WERI-Rb-1 (cell line): Measurements from ENCODE around the gene IFNAR1.
"Not testable (repeated sequence)": the region's sequence is repeated elsewhere in the genome, so short reads cannot be mapped to it uniquely, and the experiment has no call there.

Experiments used
- DNase-seq: peaks from one replicate; pipeline ENCODE4 v3.0.0-alpha.2; 2020
- H3K27ac ChIP-seq: fragments of 250-450 bp; sonication (Bioruptor Pico); 2 replicates; pipeline ENCODE4 v1.5.1; 2020; ENCODE audit warnings: mild to moderate bottlenecking, moderate library complexity
- H3K27me3 ChIP-seq: fragments of 250-450 bp; sonication (Bioruptor Pico); 2 replicates; pipeline ENCODE4 v1.5.1; 2021; ENCODE audit warnings: mild to moderate bottlenecking, low read depth, moderate library complexity; ENCODE audit not compliant: insufficient read depth, severe bottlenecking
- H3K36me3 ChIP-seq: fragments of 250-450 bp; sonication (Bioruptor Pico); 2 replicates; pipeline ENCODE4 v1.5.1; 2020; ENCODE audit warnings: mild to moderate bottlenecking, moderate library complexity
- H3K4me3 ChIP-seq: 2 replicates; pipeline ENCODE4 v1.5.1; 2011; ENCODE audit warnings: low read depth, mild to moderate bottlenecking, control low read depth, low read length
- H3K9me3 ChIP-seq: fragments of 250-450 bp; sonication (Bioruptor Pico); 2 replicates; pipeline ENCODE4 v1.5.1; 2021; ENCODE audit warnings: mild to moderate bottlenecking, moderate library complexity; ENCODE audit not compliant: severe bottlenecking
- TF ChIP-seq, protein P1 (sequence below): IDR thresholded peaks from 2 replicates; pipeline ENCODE4 v1.5.1; 2011; ENCODE audit warnings: low read depth, mild to moderate bottlenecking, control low read depth, inconsistent platforms, low read length

IFNAR1 gene

DNA sequence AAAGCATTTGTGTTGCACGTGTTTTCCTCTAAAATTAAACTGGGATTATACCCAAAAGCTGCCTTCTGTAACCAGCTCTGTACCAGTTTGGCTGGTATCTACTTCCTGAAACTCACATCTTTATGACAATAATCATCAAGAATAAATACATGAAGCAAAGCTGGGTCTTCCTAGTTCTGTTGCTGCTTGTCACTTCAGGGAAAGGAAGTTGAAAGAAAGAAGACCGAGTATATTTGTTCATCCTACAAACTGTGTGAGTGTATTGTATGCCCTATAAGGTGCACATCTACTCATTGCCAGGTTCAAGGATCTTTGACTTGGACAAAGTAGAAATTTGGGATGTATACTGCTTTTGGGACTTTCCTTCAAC, 49.3 kb downstream of the IFNAR1 start:
- TF ChIP-seq, protein P1, sequence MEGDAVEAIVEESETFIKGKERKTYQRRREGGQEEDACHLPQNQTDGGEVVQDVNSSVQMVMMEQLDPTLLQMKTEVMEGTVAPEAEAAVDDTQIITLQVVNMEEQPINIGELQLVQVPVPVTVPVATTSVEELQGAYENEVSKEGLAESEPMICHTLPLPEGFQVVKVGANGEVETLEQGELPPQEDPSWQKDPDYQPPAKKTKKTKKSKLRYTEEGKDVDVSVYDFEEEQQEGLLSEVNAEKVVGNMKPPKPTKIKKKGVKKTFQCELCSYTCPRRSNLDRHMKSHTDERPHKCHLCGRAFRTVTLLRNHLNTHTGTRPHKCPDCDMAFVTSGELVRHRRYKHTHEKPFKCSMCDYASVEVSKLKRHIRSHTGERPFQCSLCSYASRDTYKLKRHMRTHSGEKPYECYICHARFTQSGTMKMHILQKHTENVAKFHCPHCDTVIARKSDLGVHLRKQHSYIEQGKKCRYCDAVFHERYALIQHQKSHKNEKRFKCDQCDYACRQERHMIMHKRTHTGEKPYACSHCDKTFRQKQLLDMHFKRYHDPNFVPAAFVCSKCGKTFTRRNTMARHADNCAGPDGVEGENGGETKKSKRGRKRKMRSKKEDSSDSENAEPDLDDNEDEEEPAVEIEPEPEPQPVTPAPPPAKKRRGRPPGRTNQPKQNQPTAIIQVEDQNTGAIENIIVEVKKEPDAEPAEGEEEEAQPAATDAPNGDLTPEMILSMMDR: no peak
- DNase-seq: no peak
- H3K36me3 ChIP-seq: no peaks in the 10 kb centered on the region
- H3K4me3 ChIP-seq: no peak overlapping the region
- no peak overlapping the region for H3K27ac ChIP-seq
- no peaks in the 10 kb centered on the region for H3K27me3 ChIP-seq
- peaks cover 3% of the 10 kb centered on the region for H3K9me3 ChIP-seq

DNA sequence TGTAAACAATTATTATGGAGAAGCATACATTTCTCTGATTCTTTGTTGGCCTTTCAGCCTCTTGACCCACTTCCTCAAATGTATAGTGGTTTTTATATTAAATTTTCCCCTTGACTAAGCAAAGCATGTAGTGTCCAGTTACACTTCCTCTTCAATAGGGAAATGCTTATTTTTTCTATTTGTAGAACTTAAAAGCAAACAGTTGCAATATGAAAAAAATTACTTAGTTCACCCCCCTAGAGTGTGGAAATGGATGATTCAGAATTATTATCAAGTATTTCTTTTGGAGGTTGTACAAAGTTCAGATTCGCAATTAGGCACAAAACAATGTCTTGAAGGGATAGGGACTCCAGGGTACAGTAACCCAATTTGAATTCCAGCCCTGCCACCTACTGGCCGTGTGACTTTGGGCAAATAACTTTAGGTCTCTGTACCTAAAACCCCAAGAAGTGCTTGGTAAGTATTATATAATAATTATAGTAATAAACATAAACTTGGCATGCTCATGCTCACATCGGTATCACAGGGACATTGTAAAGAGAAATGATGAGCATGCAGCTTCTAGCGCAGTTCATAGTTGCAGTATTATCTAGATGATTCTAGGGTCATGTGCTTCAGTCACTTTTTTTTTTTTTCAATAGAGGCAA, 49.8 kb downstream of the IFNAR1 start:
- TF ChIP-seq, protein P1: peak; percentile 69
- H3K9me3 ChIP-seq: peaks cover 3% of the 10 kb centered on the region
- H3K27ac ChIP-seq: no peak overlapping the region
- DNase-seq: peak; percentile 55
- H3K36me3 ChIP-seq: no peaks in the 10 kb centered on the region
- H3K4me3 ChIP-seq: no peak overlapping the region
- H3K27me3 ChIP-seq: no peaks in the 10 kb centered on the region

DNA sequence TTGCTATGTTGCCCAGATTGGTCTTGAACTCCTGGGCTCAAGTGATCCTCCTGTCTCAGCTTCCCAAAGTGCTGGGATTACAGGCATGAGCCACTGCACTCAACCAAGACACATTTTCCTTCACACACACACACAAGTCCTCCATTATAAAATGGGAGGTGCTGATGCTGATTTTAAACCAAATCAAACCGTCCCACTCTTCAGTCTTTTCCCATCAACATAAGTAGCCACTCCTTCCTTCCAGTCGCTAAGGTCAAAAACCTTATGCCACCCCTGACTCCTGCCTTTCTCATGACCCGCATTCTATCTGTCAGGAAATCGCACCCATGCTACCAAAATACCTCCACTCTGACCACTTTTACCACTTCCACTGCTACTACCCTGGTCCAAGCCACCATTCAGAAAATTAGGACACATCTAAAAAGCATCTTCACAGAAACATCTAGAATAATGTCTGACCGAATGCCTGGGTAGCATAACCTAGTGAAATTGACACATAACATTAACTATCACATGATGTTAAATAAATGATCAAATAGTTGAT, 50.4 kb downstream of the IFNAR1 start:
- Histone ChIP-seq H3K9me3 (peaks cover 3% of the 10 kb centered on the region), H3K27me3 (no peaks in the 10 kb centered on the region), H3K36me3 (no peaks in the 10 kb centered on the region), H3K27ac (no peak overlapping the region), H3K4me3 (no peak overlapping the region)
- TF ChIP-seq, protein P1: no peak
- no peak for DNase-seq

DNA sequence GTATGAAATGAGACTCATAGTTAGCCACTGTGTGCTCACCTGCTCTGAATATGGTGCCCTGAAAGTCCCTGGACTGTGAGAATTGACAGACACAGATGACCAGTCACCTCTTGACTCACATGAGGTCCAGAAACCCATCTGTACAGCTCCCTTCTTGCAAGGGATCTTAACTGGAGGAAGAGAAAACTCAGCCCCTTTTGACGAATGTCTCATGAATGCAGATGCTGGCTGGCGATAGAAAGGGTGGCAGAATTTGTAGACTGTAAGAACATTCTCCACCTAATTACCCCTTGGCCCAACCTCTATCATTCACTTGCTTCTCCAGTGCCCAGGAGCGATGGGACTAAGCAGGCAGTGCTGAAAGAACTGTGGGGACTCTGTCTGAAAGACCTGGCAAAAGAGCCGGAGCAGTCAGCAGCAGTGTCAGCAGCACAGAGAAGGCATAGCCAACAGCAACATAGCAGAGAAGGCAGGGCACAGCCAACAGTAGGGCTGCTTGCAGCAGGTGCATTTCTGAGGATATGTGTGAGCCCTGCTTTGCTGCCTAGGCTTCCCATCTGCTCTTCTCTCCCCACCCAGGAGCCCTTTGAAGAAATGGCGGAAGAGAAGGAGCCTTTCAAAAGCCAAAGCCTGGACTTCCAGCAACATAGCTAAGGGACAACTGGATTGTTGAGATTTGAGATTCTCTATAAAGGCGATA, 52.6 kb downstream of the IFNAR1 start:
- no peaks in the 10 kb centered on the region for H3K9me3 ChIP-seq
- DNase-seq: no peak
- H3K4me3 ChIP-seq: no peak overlapping the region
- TF ChIP-seq, protein P1: no peak
- H3K27ac ChIP-seq: no peak overlapping the region
- H3K36me3 ChIP-seq: no peaks in the 10 kb centered on the region
- no peaks in the 10 kb centered on the region for H3K27me3 ChIP-seq

DNA sequence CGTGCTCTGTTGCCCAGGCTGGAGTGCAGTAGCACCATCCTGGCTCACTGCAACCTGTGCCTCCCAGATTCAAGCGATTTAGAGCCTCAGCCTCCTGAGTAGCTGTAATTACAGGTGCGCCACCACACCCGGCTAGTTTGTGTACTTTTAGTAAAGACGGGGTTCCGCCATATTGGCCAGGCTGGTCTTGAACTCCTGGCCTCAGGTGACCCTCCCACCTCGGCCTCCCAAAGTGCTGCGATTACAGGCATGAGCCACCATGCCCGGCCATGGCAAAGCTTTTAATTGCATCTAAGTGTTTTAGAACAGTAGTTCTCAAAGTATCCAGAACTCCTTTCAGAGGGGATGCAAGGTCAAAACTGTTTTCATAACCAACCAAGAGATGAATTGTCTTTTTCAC, 53.3 kb downstream of the IFNAR1 start:
- H3K27ac ChIP-seq: no peak overlapping the region
- H3K9me3 ChIP-seq: no peaks in the 10 kb centered on the region
- H3K27me3 ChIP-seq: no peaks in the 10 kb centered on the region
- DNase-seq: no peak
- no peaks in the 10 kb centered on the region for H3K36me3 ChIP-seq
- TF ChIP-seq, protein P1: no peak
- no peak overlapping the region for H3K4me3 ChIP-seq

DNA sequence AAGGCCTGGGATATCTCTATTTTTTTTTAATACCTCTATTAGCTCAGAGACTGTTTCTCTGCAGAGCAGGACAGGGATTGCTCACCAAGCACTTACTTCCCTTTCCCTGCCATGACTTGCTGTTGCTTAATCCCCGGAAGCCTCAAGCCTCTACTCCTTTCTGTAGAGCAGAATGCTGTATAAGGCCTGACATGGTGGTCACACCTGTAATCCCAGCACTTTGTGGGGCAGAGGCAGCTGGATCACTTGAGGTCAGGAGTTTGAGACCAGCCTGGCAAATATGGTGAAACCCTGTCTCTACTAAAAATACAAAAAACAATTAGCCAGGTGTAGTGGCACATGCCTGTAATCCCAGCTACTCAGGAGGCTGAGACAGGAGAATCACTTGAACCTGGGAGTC, 55.2 kb downstream of the IFNAR1 start:
- DNase-seq: peak; percentile 46
- H3K36me3 ChIP-seq, H3K27ac ChIP-seq, H3K9me3 ChIP-seq, H3K27me3 ChIP-seq, H3K4me3 ChIP-seq: not testable (repeated sequence)
